NCI-H526 (cell line): ENCODE results near the gene KCNJ6.

Experiments used
- DNase-seq, 2 experiments: peaks; one replicate each; lab custom pipeline; 2025; lab: John Stamatoyannopoulos, UW

KCNJ6 gene

DNA sequence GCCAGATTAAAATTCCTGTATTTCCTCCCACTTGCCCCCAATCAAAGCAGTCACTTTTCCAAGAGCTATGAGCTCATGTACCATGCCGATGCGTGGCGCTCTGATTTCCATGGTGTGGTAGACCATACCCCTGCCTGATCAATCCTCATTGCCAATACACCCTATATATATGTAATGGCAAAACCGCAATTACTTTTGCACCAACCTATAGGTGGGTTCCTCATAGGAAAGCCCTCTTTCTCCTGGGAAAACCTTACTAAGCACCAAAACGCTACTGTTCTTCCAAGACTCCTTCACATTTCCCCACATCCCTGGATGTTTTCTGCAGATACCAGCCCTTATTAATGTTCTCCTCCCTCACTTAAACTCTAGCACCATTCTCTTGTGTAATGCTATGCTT is 11.0 kb downstream of the KCNJ6 start:
- DNase-seq = no peak

- DNase-seq = no peak
Measured at GRCh38 chr21:37904856-37905255, 11.4 kb downstream of the KCNJ6 start.

DNA sequence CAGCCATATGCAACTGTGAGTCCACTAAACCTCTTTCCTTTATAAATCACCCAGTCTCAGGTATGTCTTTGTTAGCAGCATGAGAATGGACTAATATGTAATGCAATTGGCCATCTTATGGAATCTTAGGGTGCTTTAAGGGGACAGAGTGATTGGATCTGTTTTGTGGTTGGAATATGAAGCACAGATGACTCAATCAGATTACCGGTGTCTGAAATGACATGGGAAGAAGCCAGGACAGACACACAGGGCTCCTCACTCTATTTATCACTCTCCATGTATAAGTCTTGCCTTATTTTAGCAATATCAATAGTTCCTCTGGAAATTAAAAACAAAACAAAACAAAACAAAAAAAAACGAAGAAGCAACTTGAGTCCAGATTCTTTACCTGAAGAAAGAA is 12.9 kb downstream of the KCNJ6 start:
- DNase-seq = no peak

GRCh38 chr21:37899146-37899545 is 17.1 kb downstream of the KCNJ6 start:
- no peak for DNase-seq

DNA sequence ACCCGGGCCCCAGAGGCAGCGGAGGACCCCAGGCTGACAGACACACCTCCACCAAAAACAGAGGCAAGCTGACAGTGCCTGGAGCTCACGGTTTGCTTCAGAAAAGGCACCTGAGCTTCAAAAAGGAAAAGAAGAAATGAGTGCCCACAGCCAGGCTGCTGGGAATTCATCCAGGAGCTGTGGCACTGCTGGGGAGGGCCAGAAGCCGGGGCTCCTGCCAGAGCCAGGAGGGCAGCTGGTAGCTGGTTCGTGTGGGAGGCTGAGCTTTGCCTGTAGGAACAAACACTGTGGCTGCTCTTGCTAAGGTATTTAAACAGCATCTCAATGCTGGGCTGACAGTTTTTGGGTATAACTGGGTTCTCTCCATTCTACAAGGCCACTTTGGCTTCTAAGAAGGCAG is 19.5 kb downstream of the KCNJ6 start:
- no peak for DNase-seq

DNA sequence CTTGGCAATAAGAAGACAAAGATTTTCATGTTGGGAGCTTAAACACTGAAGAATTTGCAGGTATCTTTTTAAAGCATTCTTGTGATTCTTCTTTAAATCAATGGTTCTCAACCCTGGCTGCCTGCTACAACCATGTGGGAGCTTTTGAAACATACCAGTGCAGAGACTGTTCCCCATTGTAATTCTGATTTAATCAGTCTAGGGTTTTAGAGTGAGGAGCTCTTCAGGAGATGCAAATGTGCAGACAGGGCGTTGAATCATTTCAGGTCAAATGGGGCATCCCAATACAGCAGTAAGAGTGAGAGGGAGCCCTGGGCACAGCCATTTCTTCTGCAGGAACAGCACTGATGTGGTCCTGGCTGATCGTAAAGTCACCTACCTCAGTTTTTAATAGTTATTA is 24.3 kb downstream of the KCNJ6 start:
- no peak for DNase-seq

GRCh38 chr21:37888659-37889058 is 27.6 kb downstream of the KCNJ6 start:
- no peak for DNase-seq

DNA sequence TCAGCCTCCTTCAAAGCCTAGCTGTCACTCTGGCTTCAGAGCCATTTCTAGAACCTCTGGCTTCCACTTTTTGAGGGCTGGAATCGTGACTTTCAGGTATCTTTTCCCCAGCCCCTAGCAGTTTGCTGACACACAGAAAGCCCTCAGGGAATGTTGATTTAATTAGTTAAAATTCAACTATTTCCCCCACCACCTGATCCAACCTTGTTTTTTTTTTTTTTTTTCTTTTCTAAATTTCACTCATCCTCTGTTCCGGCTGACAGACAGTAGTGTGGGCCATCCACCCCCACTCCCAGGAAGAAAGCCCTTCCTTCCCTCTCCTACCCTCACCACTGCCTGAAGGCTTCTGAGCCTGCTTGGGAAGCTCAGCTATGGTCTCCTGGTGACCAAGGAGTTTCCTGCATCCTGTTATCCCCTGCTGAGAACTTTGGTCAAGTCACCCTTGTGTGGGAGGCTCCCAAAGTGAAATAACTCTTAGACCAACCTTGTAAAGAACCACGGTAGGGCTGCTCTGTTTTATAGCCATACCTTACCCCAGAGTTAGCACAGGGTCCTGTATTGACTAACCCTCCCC is 29.4 kb downstream of the KCNJ6 start:
- DNase-seq = no peak

- DNase-seq = peak in 1 of 2 experiments; percentile 18
Measured at GRCh38 chr21:37886120-37886519, 30.1 kb downstream of the KCNJ6 start.

DNA sequence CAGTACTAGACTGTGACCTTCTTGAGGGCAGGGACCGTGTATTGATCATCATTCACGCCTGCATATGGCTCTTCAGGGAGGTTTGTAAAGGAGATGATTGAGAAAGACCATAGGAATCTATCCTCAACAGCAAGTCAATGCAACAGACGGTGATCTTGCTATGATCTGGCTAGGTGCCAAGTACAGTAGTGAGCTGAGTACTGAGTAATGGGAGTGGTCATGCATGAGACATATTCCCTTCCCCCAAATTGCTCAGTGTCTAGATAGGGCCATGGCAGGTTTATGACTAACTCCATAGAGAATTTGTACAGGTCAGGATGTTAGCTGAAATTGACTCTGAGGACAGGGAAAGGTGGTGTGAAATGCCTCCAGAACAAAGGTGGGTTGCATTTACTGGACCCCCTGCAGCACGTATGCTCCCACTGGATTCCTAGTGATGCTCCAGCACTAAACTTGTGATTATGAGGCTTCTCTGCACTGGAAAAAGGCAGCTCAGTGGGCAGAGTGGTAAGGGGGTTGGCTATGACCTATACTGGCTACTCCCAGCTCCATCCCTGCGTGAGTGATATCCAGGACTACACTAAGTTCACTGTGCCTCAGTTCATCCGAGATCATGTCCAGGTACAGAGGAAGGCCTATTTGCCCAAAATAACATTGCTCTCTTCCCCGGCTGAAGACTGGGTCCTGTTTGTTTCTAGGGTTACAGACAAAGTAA is 37.2 kb downstream of the KCNJ6 start:
- DNase-seq = peak in 1 of 2 experiments; percentile 7

DNA sequence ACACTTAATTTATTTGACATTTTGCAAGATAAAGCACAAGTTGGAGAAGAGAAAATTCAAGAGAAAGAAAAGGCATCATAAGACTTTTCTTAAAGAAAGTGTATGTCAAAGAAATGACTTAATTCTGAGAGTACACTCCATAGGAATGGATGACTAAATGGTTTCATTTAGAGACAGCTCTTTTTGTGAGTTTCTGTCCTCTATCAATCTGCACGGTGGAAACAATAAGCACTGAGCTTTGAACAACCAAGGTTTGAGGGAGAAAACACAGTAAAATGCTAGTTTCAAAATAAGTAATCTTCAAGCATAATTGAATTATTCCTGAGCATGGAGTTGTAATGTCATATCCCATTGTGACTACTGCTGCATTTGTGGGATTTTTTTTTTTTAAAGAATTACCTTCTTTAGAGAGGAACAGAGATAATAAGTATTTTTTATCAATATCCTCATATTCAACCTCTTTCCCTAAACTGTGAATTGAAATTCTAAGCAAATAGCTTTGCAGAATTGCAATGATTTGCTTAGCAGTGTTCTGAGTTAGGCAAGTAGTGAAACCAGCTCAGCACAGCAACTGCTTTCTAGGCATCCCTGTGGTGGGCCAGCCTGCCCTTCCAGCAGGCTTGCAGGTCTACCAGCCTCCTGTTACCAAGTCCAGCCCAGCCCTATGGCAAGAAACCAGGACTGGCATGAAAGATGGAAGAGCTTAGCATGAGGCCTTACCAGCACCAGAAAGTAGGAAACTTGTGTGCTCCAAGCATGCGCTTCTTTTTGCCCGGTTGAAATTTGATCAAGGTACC is 38.2 kb downstream of the KCNJ6 start:
- DNase-seq = no peak

GRCh38 chr21:37877171-37877570 is 39.1 kb downstream of the KCNJ6 start:
- DNase-seq = no peak

DNA sequence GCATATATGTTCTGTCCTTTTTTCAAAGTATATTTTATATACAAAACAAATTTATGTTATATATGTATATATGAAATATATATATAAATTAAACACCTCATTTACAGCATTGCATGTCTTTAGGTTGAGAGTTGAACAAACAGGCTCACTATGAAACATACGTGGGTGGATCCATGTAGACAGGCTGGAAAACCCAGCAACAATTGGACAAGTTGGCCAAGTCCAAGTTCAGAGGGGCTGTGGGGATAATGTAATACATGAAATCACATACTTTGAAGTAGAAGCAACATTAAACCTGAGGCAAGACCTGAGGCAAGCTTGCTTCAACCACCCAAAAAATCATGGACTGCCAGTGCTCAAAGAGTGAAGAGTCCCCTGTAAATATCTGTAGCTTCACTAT is 39.7 kb downstream of the KCNJ6 start:
- no peak for DNase-seq

GRCh38 chr21:37874904-37875780 is 41.1 kb downstream of the KCNJ6 start:
- no peak for DNase-seq

- DNase-seq = no peak
Measured at GRCh38 chr21:37874481-37874880, 41.8 kb downstream of the KCNJ6 start.

- no peak for DNase-seq
Measured at GRCh38 chr21:37873655-37874054, 42.6 kb downstream of the KCNJ6 start.

DNA sequence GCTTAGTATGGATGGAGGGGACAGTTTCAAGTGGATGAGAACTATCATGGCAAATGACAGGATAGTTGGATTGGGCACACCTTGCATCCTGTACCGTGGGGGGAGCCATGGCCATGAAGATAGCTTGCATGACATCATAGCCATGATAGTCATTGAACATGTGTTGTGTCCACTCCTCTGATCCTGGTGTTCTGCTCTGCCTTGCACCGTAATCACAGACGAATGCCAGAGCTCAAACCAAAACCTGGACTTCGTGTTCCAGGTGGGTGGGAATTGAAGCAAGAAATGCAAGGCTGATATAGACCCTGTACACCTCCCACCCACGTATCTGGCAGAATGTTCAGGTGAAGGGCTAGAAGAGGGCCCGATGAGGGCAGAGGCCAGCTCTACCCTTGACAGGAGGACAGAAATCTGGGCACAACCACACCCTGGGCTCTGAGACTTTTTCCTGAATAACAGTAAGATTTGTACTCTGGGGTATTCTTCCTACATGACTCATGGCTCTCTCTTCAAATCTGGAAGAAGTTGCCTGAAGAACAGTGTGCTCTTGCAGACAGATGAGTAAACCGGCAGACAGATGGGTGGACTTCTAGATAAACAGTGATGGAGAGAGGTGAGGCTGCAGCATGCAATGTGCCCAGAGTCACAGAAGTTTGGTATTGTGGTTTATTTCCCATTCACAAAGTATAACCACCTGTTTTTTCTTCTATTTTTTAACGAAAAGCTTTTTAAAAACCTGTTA is 45.0 kb downstream of the KCNJ6 start:
- no peak for DNase-seq

GRCh38 chr21:37870221-37870620 is 46.0 kb downstream of the KCNJ6 start:
- DNase-seq = no peak

- no peak for DNase-seq
Measured at GRCh38 chr21:37869661-37870060, 46.6 kb downstream of the KCNJ6 start.

DNA sequence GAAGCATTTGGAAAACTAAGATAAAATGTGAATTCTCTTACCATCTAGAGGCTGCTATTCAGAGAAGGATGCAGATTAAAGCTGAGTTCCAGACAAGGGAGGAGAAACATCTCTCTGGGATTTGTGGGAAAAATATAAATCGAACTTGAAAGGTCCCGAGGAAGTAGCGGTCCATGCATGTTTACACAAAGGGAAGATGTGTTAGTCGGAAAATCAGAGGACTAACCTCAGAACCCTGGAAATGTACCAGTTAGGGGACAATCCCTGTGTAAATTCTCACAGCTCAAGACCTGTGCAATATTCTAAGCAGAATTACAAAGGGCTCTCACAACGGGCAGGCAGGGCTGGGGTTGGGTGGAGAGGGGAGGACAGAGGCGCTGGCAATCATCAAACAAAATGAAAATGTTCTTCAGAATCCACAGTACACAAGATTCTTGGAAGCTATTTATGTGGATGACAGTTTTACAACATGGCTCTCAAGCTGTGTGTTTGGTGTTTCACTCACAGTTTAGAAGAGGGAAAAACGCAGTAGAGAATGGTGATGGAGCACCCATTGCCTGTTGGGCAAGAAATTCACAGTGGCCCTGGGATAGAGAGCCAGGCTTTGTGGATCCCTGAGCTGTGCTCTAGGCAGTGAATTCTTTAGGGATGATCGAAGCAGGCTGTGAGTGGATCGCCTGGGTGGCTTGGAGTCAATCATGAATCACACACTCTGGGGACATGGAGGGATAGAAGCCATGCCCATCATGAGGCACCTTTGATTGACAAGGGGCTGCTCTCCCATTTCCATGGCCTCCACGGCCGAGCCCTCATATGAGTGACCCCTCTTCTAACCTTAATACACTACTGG is 47.6 kb downstream of the KCNJ6 start:
- DNase-seq = no peak

DNA sequence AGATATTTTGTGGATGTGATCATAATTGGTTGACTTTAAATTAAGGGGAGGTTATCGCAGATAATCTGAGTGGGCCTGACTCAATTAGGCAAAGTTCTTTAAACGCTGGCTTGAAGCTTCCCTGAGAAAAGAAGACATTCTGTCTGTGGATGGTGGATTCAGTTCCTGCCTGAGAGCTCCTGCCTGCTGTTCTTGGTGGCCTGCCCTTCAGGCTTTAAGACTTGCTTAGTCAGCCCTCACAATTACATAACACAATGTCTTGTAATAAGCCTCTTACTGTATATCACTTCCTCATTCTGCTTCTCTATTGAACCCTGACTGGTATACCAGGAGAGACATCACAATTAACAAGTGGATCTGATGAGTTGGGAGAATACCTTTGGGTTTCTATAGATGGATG is 50.2 kb downstream of the KCNJ6 start:
- DNase-seq = no peak
